Measurements from ENCODE around the gene SEMA4A.
A peak's percentile ranks its signal among the peaks of the same experiment; 100 is the strongest.
"Not testable (repeated sequence)": the region's sequence is repeated elsewhere in the genome, so short reads cannot be mapped to it uniquely, and the experiment has no call there.

The SEMA4A gene

GRCh38 chr1:156114101-156114918, 39.1 kb upstream of the SEMA4A start, which contains the start of gene LMNA:
LMNA (plus strand) TSS chr1:156114711; CDS start chr1:156114919, 208 bp downstream.
- TF ChIP-seq, protein P1, sequence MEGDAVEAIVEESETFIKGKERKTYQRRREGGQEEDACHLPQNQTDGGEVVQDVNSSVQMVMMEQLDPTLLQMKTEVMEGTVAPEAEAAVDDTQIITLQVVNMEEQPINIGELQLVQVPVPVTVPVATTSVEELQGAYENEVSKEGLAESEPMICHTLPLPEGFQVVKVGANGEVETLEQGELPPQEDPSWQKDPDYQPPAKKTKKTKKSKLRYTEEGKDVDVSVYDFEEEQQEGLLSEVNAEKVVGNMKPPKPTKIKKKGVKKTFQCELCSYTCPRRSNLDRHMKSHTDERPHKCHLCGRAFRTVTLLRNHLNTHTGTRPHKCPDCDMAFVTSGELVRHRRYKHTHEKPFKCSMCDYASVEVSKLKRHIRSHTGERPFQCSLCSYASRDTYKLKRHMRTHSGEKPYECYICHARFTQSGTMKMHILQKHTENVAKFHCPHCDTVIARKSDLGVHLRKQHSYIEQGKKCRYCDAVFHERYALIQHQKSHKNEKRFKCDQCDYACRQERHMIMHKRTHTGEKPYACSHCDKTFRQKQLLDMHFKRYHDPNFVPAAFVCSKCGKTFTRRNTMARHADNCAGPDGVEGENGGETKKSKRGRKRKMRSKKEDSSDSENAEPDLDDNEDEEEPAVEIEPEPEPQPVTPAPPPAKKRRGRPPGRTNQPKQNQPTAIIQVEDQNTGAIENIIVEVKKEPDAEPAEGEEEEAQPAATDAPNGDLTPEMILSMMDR (IDR thresholded peaks at IDR 0.05; ENCODE audit: borderline replicate concordance, control extremely low read depth, extremely low read depth, insufficient read depth, missing control alignments): no peak
- peak; percentile 83 for DNase-seq (ENCODE audit: low spot score)
- in situ Hi-C loops (cut with MboI; ENCODE audit: low sequenced_read_pairs, unreplicated experiment): no loop called here

- in situ Hi-C loops (cut with MboI; ENCODE audit: low sequenced_read_pairs, unreplicated experiment): no loop called here
- DNase-seq (ENCODE audit: low spot score): no peak
- TF ChIP-seq, protein P1 (IDR thresholded peaks at IDR 0.05; ENCODE audit: borderline replicate concordance, control extremely low read depth, extremely low read depth, insufficient read depth, missing control alignments): no peak
Observed at GRCh38 chr1:156114919-156115513, 38.4 kb upstream of the SEMA4A start.

DNA sequence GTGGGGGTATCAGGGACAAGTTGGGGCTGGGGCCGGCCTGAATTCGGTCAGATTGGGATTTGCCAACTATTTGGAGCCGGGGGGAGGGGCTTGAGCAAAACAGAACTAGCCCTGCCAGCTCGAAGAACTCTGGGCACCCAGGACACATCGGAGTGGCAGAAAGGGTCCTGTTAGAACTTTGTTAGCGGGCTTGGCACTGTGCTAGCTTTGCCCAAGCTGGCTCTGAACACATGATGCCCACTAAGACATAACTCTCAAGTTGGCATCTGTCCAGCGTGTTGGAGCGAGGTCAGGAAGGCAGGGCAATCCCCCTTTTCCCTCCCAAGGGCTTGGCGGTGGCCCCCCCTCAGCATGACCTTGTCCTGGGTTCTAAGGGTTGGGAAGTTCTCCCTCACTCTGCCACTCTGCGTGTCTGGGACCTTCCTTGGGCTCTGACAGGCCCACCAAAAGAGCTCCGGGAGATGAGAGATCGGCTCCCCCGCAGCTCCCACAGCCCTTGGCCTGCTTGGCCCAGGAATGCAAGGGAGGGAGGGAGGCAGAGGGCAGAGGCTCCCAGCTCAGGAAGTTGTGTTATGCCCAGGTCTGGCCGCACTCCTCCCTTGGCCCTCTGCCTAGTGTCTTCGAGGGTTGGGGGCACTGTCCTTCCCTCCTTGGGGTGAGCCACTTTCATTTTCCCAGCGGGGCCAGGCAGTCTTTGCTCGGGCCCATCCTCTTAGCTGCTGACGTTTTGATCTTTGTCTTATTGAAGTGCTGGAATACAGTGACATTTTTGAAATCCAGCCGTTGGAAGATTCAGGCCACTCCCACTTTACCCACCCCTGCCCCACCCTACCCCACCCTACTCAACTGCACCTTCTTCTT, 37.6 kb upstream of the SEMA4A start:
- DNase-seq (ENCODE audit: low spot score): no peak
- in situ Hi-C loops (cut with MboI; ENCODE audit: low sequenced_read_pairs, unreplicated experiment): no loop called here
- TF ChIP-seq, protein P1 (IDR thresholded peaks at IDR 0.05; ENCODE audit: borderline replicate concordance, control extremely low read depth, extremely low read depth, insufficient read depth, missing control alignments): no peak

DNA sequence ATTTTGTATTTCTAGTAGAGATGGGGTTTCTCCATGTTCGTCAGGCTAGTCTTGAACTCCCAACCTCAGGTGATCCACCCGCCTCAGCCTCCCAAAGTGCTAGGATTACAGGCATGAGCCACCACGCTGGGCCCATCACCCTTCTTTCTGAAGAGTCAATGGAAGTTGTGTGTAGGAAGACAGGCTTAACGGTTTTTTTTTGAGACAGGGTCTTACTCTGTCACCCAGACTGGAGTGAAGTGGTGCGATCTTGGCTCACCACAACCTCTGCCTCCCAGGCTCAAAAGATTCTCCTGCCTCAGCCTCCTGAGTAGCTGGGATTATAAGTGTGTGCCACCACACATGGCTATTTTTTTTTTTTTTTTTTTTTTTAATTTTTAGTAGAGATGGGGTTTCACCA, 36.7 kb upstream of the SEMA4A start:
- DNase-seq (ENCODE audit: low spot score); in situ Hi-C loops (cut with MboI; ENCODE audit: low sequenced_read_pairs, unreplicated experiment): not testable (repeated sequence)

DNA sequence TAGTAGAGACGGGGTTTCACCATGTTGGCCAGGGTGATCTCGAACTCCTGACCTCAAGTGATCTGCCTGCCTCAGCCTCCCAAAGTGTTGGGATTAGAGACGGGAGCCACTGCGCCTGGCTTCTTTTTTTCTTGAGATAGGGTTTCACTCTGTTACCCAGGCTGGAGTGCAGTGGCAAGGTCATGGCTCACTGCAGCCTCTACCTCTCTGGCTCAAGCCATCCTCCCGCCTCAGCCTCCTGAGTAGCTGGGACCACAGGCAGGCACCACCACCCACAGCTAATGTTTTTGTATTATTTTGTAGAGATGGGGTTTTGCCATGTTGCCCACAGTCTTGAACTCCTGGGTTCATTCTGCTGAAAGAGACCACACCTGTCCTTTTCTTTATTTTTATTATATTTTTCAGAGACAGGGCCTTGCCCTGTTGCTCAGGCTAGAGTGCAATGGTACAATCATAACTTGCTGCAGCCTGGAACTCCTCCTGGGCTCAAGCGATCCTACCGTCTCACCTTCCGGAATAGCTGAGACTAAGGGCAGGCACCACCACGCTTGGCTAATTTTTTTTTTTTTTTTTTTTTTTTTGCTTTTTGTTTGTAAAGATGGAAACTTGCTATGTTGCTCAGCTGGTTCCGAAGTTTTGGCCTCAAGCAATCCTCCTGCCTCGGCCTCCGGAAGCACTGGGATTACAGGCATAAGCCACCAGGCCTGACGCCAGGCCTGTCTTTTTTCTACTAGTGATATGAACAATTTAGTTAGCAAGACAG, 35.8 kb upstream of the SEMA4A start:
- no peak for DNase-seq (ENCODE audit: low spot score)
- TF ChIP-seq, protein P1 (IDR thresholded peaks at IDR 0.05; ENCODE audit: borderline replicate concordance, control extremely low read depth, extremely low read depth, insufficient read depth, missing control alignments): no peak
- in situ Hi-C loops (cut with MboI; ENCODE audit: low sequenced_read_pairs, unreplicated experiment): no loop called here

DNA sequence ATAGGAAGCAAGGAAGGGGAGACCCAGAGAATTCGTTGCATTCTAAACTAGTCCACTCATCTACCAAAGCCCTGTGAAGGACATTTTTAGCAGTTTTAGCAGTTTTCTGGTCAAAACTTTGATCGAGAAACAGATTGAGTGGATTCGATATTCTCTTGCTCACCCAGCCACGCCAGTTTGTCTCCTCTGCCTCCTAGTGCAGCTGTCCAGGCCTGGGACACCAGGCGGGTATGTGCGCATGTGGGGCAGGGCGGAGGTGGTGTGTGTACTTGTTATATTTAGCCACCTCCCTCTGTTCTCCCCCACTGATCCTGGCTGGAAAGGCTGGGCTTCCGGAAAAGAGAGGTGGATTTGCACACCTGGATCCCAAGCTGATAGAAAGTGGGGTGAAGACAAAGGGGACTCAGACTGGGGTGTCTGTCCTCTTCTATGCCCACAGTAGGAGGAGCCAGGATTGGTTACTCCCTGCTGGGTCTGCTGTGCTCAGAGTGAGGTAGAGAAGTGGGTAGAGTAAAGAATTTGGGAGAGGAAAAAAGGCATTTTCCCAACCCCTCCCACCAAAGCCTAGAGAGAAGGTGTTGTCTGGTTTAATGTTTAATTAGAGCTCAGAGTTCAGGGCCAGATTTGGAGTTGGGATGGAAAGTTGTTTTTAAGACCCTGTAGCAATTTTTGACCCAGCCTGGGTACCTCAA, 35.1 kb upstream of the SEMA4A start:
- DNase-seq (ENCODE audit: low spot score): no peak
- TF ChIP-seq, protein P1 (IDR thresholded peaks at IDR 0.05; ENCODE audit: borderline replicate concordance, control extremely low read depth, extremely low read depth, insufficient read depth, missing control alignments): no peak
- in situ Hi-C loops (cut with MboI; ENCODE audit: low sequenced_read_pairs, unreplicated experiment): no loop called here

Data from GM13976 (cell line).